ENCODE results near the gene PHPT1. TPM values are rescaled to one million over a fixed set of nuclear protein-coding genes. Genes with fewer than 3 reads are reported as not detected.
"Not testable (repeated sequence)": the region's sequence is repeated elsewhere in the genome, so short reads cannot be mapped to it uniquely, and the experiment has no call there.

The PHPT1 gene
- 64.1 and 70.5 TPM in 2 replicates for total RNA-seq (2014; rRNA removed; shearing (Covaris generic))

DNA sequence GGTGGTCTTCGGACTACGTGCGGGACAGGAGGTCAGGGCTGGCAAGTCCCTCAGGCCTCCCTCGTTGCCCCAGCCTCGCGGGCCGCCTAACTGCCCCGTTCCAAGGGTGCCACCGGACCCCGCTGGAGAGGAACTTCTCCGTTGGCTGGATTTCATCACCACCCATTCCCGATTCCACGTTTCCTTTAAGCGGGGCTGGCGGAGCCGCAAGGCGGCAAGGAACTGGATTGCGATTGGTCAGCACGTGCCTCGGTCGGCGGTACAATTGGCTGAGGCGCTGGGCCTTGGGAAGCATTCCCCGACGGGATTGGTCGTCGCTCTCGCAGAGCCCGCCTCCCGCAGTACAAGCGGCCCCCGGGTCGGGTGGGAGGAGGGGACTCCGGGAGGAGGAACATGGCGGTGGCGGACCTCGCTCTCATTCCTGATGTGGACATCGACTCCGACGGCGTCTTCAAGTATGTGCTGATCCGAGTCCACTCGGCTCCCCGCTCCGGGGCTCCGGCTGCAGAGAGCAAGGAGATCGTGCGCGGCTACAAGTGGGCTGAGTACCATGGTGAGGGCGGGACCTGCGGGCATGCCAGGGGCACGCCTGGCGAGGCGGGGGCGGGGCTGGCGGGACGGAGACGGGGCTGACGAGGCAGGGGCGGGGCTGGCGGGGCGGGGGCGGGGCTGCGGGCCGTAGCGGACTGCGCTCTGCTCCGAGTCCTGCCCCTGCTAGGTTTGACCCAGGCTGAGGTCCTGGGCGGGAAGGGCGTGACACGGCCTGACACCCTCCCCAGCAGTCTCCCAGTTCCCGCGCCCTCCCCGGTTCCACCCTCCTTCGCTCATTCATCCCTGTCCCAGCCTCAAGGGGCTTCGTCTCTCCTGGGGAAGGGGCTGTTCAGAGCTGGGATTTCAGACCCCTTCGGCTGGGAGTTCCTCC, at the start of gene PHPT1:
TSS of gene PHPT1 (plus strand) at position 372 of the 922 bp plus-strand sequence. CDS start at position 394, 22 bp downstream.
- Histone ChIP-seq H3K4me1 (replicated peaks) (peaks cover 26% of the 10 kb centered on the region), H3K27me3 (replicated peaks) (peaks cover 24% of the 10 kb centered on the region), H3K9me3 (replicated peaks) (peaks cover 3% of the 10 kb centered on the region), H3K27ac (no peak within 1 kb of the TSS), H3K4me3 (peak within 1 kb of the TSS; percentile 57), H3K36me3 (peaks cover 26% of the 10 kb centered on the region)
- DNase-seq (ENCODE audit: low read depth in 1 of 2, low spot score in 2 of 2): peak; percentile 98 to 99

- H3K27ac ChIP-seq: no peak overlapping the region
- H3K4me1 ChIP-seq (replicated peaks): no peaks in the 10 kb centered on the region; the same call in 1 of the 2 replicates
- no peaks in the 10 kb centered on the region for H3K9me3 ChIP-seq (replicated peaks)
- no peak overlapping the region for H3K4me3 ChIP-seq
- peak; percentile 11 to 64 for DNase-seq (ENCODE audit: low read depth in 1 of 2, low spot score in 2 of 2)
- no peaks in the 10 kb centered on the region for H3K36me3 ChIP-seq
- H3K27me3 ChIP-seq (replicated peaks): peaks cover 49% of the 10 kb centered on the region
Measured at GRCh38 chr9:136799854-136800657, 49.2 kb upstream of the PHPT1 start.

DNA sequence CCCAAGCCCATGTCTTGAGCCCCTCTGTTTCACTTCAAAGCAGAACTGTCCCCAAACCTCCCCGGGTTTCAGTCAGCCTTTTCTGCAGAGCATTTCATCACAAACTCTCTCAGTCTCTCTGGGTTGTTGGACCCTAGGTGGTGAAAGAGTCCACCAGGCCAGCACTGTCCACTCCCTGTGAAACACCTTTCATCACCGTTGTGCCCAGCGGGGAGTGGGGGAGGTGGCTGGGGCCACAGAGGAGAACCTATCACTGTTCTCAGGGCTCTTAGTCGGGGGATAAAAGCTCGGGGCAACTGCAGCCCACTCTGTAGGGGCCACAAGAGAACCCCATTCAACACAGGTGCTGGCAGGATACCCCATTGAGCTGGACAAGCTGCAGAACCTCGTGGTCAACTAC, 46.9 kb upstream of the PHPT1 start:
- Histone ChIP-seq H3K9me3 (replicated peaks) (no peaks in the 10 kb centered on the region), H3K4me3 (no peak overlapping the region), H3K27me3 (replicated peaks) (peaks cover 45% of the 10 kb centered on the region), H3K27ac (no peak overlapping the region), H3K36me3 (no peaks in the 10 kb centered on the region), H3K4me1 (replicated peaks) (peaks cover 7% of the 10 kb centered on the region)
- no peak for DNase-seq (ENCODE audit: low read depth in 1 of 2, low spot score in 2 of 2)

DNA sequence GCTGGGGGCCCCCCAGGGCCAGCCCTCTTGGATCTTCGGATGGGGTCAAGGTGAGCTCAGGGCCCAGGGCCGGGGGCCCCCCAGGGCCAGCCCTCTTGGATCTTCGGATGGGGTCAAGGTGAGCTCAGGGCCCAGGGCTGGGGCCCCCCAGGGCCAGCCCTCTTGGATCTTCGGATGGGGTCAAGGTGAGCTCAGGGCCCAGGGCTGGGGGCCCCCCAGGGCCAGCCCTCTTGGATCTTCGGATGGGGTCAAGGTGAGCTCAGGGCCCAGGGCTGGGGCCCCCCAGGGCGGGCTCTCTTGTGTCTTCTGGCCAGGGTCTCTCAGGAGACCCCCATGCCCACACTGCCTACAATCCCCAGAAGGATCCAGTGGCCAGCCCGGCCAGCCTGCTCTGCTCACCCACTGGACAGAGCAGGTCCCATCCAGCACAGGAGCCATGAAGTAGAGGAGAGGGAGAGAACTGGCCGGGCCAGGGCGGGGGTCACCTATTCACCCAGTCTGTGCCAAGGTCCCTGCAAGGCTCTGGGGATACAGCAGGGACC, 46.1 kb upstream of the PHPT1 start:
- H3K9me3 ChIP-seq (replicated peaks); H3K4me1 ChIP-seq (replicated peaks); H3K36me3 ChIP-seq; H3K27ac ChIP-seq; H3K4me3 ChIP-seq; DNase-seq (ENCODE audit: low read depth in 1 of 2, low spot score in 2 of 2): not testable (repeated sequence)
- peaks cover 39% of the 10 kb centered on the region for H3K27me3 ChIP-seq (replicated peaks)

DNA sequence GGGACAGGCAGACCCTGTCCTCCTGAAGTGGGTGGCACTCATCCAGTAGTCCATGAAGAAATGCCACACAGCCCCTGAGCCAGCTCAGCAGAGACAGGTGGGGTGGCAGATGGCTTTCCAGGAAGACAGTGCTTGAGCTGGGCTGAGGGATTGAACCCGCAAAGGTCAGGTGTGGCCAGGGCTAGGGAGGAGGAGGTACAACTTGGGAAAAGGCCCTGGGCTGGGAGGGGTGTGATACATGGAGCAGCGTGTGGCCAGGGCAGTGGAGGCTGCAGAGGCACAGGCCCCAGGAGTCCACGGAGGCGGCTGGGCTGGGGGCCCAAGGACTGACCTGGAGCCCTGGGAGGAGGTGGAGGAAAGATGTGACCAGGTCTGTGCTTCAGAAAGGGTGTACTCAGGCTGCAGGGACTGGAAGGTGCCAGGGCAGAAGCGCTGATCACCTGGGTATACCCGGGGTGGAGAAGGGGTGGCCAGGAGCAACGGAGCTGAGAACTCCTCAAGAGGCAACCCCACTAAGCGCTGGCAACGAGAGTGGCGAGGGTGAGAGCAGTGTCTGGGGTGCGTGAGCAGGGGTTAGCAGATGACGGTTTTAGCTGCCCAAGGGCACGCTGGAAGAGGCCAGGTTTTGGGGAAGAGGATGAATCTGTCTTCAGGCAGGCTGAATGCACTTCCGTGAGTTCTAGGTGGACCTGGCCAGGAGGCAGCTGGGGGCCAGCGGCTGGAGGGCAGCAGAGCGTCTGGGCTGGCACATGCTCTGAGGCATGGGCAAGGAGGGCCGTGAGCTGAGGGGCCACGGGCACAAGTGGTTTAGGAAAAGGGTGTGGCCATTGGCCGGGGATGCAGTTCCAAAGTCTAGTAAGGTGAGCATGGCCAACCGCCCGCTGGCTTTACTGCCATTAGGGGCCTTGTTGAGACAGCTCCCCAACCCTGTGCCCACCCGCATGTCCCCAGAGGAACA, 45.4 kb upstream of the PHPT1 start:
- peak in 1 of 2 experiments; percentile 40 for DNase-seq (ENCODE audit: low read depth in 1 of 2, low spot score in 2 of 2)
- Histone ChIP-seq H3K36me3 (peaks cover 7% of the 10 kb centered on the region), H3K4me3 (no peak overlapping the region), H3K27me3 (replicated peaks) (peaks cover 32% of the 10 kb centered on the region), H3K27ac (no peak overlapping the region), H3K4me1 (replicated peaks) (peaks cover 9% of the 10 kb centered on the region), H3K9me3 (replicated peaks) (no peaks in the 10 kb centered on the region)

GRCh38 chr9:136804509-136805206, 44.6 kb upstream of the PHPT1 start:
- Histone ChIP-seq H3K4me3 (no peak overlapping the region), H3K36me3 (peaks cover 14% of the 10 kb centered on the region), H3K27me3 (replicated peaks) (peaks cover 24% of the 10 kb centered on the region), H3K9me3 (replicated peaks) (no peaks in the 10 kb centered on the region), H3K27ac (no peak overlapping the region), H3K4me1 (replicated peaks) (peaks cover 15% of the 10 kb centered on the region)
- DNase-seq (ENCODE audit: low read depth in 1 of 2, low spot score in 2 of 2): no peak

DNA sequence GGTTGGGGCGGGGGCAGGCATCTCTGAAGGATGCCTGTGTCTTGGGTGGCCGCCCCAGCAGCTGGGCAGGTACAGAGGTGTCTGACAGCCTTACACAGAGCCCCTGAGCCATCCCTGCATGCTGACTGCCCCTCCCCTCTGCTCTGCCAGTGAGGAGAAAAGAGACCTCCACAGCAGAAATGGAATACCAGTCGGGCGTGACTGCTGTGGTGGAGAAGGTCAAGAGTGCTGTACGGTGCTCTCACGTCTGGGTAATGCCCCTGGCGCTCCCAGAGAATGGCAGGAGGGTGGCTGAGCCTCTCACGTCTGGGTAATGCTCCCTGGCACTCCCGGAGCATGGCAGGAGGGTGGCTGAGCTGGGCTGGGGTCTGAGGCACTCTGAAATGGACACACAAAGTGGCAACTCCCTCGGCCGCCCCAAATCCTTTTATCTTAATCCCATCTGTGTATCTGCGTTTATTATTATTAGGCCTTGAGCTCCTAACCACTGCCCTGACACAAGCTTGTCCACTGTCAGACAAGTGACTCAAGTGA, 43.9 kb upstream of the PHPT1 start:
- H3K4me1 ChIP-seq (replicated peaks): peaks cover 15% of the 10 kb centered on the region
- peaks cover 19% of the 10 kb centered on the region for H3K27me3 ChIP-seq (replicated peaks)
- no peak for DNase-seq (ENCODE audit: low read depth in 1 of 2, low spot score in 2 of 2)
- no peak overlapping the region for H3K27ac ChIP-seq
- H3K36me3 ChIP-seq: peaks cover 20% of the 10 kb centered on the region
- H3K4me3 ChIP-seq: no peak overlapping the region
- H3K9me3 ChIP-seq (replicated peaks): no peaks in the 10 kb centered on the region

- Histone ChIP-seq H3K36me3 (peaks cover 28% of the 10 kb centered on the region), H3K4me1 (replicated peaks) (peaks cover 15% of the 10 kb centered on the region), H3K27ac (no peak overlapping the region), H3K4me3 (no peak overlapping the region), H3K9me3 (replicated peaks) (no peaks in the 10 kb centered on the region), H3K27me3 (replicated peaks) (peaks cover 11% of the 10 kb centered on the region; the same call in 1 of the 2 replicates)
- no peak for DNase-seq (ENCODE audit: low read depth in 1 of 2, low spot score in 2 of 2)
Measured at GRCh38 chr9:136806067-136806466, 43.1 kb upstream of the PHPT1 start.

GRCh38 chr9:136806631-136807201, 42.5 kb upstream of the PHPT1 start:
- peaks cover 33% of the 10 kb centered on the region for H3K36me3 ChIP-seq
- H3K9me3 ChIP-seq (replicated peaks): no peaks in the 10 kb centered on the region
- DNase-seq (ENCODE audit: low read depth in 1 of 2, low spot score in 2 of 2): no peak
- H3K4me1 ChIP-seq (replicated peaks): peaks cover 15% of the 10 kb centered on the region
- no peak overlapping the region for H3K27ac ChIP-seq
- peak overlapping the region; percentile 98 for H3K4me3 ChIP-seq
- peaks cover 5% of the 10 kb centered on the region; the same call in 1 of the 2 replicates for H3K27me3 ChIP-seq (replicated peaks)

- Histone ChIP-seq H3K36me3 (peaks cover 39% of the 10 kb centered on the region), H3K4me3 (peak within 1 kb of the TSS; percentile 98), H3K27ac (peak within 1 kb of the TSS; percentile 26; the same call in 1 of the 2 replicates), H3K27me3 (replicated peaks) (no peaks in the 10 kb centered on the region), H3K4me1 (replicated peaks) (peaks cover 15% of the 10 kb centered on the region), H3K9me3 (replicated peaks) (no peaks in the 10 kb centered on the region)
- DNase-seq (ENCODE audit: low read depth in 1 of 2, low spot score in 2 of 2): peak; percentile 70 to 80
Measured at GRCh38 chr9:136807281-136808074, 41.7 kb upstream of the PHPT1 start, which contains the start of gene RABL6. Gene RABL6 (plus strand): TSS chr9:136807948. CDS start chr9:136808197, 249 bp downstream.

DNA sequence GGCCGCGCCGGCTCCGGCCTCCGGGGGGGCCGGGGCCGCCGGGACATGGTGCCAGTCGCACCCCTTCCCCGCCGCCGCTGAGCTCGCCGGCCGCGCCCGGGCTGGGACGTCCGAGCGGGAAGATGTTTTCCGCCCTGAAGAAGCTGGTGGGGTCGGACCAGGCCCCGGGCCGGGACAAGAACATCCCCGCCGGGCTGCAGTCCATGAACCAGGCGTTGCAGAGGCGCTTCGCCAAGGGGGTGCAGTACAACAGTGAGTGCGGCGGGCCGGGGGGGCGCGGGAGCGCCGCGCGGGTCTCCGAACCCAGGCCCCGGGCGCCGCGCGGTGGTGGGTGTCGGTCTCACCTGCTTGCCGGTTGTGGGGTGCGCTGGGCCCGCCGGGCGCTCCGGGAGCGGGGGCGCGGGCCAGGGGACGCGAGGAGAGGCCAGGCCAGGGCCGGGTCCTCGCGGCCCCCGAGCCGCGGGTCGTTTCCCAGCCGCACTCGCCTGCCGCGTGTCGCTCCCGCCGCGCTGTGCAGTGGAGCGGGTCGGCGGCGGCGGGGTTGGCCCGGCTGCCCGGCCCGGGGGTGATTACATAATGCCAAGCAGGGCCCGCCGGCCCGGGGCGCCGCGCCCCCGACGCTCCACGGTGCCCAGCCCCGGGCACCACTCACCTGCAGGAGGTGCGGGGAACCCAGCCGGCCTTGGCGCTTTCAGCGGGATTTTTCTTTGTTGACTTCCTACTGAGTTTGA, 41.0 kb upstream of the PHPT1 start:
- H3K27ac ChIP-seq: peak overlapping the region; percentile 26; the same call in 1 of the 2 replicates
- H3K9me3 ChIP-seq (replicated peaks): no peaks in the 10 kb centered on the region
- peak overlapping the region; percentile 98 for H3K4me3 ChIP-seq
- peaks cover 15% of the 10 kb centered on the region for H3K4me1 ChIP-seq (replicated peaks)
- DNase-seq (ENCODE audit: low read depth in 1 of 2, low spot score in 2 of 2): peak; percentile 34 to 45
- peaks cover 46% of the 10 kb centered on the region for H3K36me3 ChIP-seq
- H3K27me3 ChIP-seq (replicated peaks): no peaks in the 10 kb centered on the region
